GM18907 (cell line): ENCODE results near the gene PACS1.
"Not testable (repeated sequence)": the region's sequence is repeated elsewhere in the genome, so short reads cannot be mapped to it uniquely, and the experiment has no call there.

Experiments used
- ATAC-seq: cut with Tn5 transposase; IDR thresholded peaks from one replicate; pipeline ENCODE4 v1.9.1; 2021; ENCODE audit warnings: mild to moderate bottlenecking, moderate library complexity; ENCODE audit not compliant: unreplicated experiment

PACS1 gene

DNA sequence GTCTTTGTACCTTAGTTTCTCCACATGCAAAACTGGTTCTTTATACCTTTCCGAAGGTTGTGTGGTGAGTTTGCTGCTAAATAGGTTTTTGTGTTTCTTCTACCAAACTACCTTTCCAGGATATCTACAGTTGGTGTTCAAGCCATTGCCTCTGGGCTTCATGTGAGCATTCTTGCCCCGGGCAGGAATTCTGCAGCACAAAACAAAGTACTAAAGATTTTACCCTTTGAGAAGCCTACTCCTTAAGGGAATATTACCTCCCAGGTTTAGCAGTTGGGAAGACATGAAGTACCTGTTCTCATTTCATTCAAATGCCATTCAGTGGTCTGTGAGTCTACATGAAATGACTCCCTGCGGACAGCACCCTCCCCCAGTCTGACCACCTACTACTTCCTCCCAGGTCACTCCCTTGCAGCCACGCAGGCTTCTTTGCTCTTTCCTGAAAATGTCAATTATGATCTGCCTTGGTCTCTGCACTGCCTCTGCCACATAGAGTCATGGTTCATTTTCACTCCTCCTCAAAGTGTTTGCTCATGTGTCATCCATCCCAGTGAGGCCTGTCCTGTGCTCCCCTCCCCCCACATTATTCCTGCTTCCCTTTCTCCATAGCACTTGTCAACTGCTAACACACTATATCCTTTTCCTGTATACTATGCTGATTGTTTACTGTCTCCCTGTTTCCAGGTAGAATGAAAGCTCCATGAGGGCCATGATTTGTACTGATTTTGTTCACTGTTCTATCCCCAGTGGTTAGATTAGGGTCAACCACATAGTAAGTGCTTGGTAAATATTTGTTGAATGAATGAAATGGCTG lies 36.9 kb downstream of the PACS1 start:
- no peak for ATAC-seq

DNA sequence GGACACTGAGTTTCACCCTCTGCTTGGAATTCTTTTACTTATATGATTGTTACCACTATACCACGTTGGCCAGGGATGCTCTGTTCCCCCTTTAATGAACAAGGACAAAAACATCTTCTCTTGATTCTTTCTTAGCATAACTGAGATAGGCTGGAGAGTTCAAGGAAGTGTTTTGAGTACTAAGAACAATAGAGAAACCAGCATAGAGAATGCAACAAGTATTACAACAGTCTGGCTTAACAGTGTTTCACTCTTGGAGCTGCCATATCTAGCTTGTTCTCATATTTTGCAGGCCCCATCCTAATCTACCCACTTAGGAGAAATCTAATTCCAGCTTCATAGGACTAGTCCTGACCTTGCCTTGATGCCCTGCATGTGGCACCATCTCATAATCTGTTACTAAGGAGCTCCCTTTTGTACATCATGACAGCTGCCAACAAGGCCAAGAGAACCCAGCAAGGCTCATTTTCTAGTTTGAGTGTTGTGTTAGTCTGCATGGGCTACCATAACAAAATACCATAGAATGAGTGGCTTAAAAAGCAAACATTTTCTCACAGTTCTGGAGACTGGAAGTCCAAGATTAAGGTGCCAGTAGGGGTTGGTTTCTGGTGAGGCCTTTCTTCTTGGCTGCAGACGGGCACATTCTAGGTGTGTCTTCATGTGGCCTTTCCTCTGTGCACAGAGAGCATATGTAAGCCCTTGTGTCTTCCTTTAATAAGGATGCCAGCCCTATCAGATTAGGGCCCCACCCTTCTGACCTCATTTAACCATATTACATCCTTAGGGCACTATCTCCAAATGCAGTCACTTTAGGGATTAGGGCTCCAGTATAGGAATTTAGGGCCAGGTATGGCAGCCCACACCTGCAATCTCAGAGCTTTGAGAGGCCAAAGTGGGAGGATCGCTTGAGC lies 37.8 kb downstream of the PACS1 start:
- no peak for ATAC-seq

DNA sequence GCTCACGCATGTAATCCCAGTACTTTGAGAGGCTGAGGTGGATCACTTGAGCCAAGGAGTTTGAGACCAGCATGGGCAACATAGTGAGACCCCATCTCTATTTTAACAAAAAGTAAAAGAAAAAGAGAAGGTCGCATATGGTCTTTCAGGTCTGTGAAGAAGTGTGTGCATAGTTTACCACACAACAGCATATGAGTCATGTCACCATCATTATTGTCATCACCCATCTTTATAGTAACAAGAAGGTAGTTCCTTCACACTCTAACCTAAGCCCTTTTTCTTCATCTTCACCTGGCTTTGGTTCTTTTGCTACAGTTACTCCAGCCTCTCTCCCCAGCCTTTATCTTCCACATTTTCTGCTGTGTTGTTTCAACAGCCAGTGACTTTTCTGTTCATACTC lies 39.2 kb downstream of the PACS1 start:
- no peak for ATAC-seq

DNA sequence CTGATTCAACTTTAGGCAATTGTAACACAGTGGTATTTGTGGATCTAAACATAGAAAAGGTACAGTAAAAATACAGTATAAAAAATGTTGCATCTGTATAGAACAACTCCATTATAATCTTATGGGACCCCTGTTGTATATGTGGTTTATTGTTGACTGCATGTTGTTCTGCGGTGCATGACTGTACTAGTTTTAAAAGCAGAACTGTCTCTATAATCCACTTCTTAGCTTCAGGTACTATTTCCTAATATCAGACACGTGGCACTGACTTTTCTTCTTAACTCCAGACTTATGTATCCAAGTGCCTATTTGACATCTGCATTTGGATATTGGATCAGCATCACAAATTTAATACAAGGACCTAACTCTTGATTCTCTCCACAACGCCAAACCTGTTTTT lies 41.1 kb downstream of the PACS1 start:
- no peak for ATAC-seq

DNA sequence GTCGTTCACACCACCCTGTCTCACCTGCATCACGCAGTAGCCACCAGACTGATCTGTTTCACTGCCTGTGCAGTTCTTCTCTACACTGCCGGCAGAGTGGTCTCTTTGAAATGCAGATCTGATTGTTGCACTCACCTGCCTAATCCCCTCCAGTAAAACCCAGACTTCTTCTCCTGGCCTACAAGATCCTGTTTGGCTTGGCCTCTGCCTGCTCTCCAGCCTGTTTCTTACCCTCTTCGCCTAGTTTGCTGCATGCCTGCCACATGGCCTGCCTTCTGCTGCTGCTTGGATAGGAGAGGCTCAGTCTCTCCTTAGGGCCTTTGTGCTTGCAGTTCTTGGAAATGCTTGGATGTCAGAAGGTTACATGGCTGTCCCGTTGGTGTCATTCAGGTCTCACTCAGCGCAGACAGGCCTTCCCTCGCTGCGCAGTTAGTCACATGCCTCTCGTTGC lies 42.0 kb downstream of the PACS1 start:
- ATAC-seq: no peak

DNA sequence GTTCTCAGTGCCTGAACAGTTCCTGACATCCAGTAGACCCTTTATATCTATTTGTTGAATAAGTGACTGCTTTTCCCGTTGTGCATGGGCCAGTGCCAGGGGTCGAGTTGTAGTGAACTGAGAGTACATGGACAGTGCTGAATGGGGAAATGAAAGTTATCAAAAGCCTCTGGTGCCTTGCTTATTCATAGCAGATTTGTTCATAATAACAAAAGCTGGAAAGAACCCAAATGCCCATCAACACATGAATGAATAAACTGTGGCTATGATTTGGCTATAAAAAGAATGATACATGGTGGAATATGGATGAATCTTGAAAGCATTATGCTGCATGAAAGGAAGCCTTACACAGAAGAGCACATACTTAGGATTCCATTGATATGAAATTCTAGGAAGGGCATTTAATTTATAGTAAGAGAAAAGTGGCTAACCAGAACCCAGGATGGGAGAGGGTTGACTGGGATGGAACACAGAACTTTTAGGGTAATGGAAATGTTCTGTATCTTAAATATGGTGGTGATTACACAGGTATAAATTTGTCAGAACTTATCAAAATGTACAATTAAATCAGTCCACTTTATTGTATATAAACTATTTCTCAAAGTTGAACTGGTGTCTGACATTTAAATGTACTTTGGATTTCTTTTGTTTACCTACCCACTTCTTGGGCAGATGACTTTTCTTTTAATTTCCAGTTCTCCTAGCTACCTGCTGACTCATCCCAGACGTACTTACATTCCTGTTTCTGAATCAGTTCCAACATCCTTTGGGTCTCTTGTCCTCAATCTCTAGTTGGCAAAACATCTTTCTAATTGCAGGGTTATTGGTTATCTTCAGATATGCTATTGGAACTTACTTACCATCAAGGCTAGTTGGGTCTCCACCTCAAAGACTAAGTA lies 42.8 kb downstream of the PACS1 start:
- no peak for ATAC-seq

DNA sequence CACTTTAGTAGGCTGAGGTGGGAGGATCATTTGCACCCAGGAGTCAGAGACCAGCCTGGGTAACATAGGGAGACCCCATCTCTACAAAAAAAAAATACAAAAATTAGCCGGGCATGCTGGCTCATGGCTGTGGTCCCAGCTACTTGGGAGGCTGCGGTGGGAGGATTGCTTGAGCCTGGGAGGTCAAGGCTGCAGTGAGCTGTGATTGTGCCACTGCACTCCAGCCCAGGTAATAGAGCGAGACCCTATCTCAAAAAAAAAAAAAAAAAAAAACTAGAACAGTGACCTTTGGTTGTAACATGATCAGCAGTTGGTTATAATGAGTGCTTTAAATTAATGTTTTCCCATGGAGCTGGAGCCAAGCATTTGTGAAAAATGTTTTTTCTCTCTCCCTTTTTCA lies 44.9 kb downstream of the PACS1 start:
- ATAC-seq: not testable (repeated sequence)

DNA sequence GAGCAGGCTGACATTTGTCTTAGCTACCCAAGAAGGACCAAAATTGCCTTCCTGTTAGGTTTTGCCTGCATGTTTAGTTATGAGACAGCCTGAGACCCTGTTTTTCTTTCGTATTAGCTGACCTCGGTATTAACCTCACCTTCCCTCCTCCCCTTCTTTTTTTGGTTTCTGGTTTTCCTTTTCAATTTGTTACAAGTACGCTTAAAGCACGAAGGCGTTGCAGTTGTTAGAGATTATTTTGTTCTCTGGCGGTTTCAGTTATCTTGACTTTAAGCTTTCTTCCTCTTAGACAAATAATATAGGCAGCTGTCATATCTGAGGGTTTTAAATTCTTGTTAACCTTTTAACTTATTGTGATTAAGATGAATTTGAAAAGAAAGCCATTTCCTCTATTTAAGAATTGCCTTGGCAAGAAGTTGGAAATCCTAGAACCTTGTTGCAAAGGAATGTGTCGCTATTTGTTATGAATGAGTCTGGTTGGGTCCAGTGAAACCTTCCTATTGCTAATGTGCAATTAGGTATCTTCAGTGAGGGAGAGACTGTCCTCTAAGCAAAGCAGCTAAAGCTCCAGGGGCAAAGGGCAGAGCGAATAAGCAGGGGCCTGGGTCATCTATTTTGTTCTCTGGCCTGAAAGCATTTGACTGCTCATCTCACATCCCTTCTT lies 45.7 kb downstream of the PACS1 start:
- peak; percentile 53 for ATAC-seq

DNA sequence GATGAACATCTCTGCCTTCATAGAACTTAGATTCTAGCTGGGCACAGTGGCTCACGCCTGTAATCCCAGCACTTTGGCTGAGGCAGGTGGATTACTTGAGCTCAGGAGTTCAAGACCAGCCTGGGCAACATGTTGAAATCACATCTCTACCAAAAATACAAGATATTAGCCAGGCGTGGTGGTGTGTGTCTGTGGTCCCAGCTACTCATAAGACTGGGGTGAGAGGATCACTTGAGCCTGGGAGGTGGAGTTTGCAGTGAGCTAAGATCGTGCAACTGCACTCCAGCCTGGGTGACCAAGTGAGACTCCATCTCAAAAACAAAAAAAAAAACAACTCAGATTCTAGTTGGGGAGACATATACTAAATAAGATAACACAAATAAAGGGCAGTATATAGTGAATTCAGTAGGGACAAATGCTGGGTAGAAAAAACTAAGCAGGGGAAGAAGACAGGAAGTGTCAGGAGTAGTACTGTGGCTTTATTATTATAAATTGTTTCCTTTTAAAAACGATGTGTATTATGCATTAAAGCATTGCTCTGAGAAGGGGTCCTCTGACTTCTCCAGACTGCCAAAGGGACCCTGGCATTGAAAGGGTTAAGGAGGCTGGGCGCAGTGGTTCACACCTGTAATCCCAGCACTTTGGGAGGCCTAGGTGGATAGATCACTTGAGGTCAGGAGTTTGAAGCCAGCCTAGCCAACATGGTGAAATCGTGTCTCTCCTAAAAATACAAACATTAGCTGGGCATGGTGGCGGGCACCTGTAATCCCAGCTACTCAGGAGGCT lies 46.7 kb downstream of the PACS1 start:
- no peak for ATAC-seq

DNA sequence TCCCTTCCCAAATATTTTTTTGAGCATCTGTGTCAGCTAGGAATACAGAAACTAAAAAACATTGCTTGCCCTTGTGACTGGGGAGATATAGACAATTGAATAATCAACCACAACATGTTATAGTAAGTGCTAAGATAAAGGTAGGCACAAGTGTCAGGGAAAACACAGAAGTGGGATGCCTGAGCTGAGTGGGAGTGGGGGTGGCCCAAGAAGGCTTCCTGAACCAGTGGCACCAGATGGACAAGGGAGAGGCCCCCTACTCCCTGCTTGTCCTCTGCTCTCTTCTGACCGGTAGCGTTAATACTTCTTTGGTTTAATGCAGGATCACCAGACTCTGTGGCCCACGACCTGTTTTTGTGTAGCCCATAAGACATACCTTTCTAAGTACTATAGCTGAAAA lies 48.8 kb downstream of the PACS1 start:
- no peak for ATAC-seq

DNA sequence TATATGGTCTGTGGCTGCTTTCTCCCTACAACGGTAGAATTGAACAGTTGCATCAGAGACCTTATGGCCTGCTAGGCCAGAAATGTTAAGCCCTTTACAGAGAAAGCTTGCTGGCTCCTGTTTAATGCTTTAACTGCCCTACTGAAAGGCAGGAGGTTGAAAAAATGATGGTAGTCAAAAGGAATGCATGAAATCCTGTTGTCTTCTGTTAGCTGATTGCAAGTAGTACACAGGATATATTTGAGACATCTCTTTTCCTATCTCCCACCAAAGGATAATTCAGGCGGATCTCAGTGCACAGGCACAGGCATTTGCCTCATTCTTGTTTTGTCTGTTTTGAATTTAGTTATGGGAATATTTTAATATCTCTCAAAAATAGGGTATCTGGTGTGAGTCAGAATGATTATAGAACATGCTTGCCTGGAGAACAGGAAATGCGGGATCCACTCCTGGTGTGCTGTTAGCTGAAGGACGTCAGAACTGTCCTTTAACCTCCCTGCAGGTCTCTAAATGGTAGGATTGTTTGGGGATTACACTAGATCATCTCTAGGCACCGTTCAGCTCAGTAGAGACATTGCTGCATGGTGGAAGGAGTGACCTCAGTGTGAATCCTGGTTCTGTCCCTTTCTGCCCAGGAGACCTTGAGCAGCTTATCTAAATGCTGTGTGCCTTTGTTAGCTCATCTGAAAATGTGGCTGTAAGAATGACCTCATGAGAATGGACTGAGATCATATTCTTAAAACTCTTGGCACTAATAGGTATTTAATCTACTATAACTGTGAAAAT lies 49.5 kb downstream of the PACS1 start:
- ATAC-seq: no peak

DNA sequence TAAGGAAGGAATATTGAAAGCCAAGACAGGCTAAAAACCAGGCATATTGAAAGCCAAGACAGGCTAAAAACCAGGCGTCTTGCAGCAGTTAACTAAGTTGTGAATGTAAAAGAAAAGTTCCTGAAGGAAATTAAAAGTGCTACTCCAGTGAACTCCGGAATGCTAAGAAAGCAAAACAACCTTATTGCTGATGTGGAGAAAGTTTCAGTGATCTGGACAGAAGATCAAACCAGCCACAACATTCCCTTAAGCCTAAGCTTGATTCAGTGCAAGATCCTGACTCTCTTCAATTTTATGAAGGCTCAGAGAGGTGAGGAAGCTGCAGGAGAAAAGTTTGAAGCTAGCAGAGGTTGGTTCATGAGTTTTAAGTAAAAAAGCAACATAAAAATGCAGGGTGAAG lies 51.4 kb downstream of the PACS1 start:
- no peak for ATAC-seq

DNA sequence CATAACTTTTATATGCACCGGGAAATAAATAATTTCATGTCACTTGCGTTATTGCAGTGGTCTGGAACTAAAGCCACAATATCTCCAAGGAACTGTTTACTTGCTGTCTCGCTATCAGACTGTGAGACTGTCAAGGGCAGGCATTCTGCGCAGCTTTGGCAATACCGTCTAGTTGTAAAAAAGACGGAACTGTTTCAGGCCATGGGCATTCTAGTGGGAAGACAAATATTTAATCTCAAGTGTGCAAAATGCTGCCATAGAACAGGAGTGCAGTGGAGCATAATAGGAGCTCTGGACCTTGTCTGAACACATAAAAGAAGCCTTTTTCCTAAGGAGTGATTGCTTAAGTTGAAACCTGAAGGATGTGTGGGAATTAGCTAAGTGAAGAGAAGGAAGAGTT lies 53.8 kb downstream of the PACS1 start:
- no peak for ATAC-seq

DNA sequence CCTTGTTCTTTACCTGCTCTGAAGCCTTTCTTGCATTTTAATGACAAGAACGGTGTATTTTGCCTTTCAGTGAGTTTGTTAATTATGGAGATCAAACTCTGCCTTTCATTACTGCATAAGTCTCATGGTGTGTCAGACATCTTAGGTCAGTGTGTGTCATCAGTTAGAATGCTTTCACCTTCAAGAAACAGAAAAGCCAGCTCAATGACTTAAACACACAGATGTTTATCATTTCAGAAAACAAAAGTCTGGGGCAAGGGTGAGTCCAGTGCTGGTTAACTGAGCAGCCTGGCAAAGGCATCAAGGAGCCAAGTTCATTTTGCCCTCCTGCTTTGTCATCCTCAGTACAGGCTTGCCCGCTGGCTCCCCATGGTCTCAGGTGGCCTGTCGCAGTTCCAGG lies 54.5 kb downstream of the PACS1 start:
- ATAC-seq: no peak

DNA sequence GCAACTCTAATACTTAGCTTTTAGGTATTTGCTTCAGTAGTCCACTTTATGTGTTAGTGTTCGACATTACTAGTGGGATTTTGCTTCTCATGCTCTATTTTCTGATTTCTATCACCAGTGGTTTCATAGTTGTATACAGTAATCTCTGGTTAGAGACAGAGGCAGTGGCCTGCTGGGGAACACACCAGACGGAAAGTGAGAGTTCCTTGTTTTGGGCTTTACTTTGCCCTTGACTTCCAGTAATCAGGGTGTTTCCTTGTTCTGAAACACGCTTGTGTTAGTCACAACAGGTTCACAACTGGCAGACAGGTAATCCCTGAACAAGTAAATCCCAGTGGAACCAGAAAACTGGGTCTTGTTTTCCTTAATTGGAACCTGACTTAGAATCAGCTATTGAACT lies 56.0 kb downstream of the PACS1 start:
- ATAC-seq: peak; percentile 38

DNA sequence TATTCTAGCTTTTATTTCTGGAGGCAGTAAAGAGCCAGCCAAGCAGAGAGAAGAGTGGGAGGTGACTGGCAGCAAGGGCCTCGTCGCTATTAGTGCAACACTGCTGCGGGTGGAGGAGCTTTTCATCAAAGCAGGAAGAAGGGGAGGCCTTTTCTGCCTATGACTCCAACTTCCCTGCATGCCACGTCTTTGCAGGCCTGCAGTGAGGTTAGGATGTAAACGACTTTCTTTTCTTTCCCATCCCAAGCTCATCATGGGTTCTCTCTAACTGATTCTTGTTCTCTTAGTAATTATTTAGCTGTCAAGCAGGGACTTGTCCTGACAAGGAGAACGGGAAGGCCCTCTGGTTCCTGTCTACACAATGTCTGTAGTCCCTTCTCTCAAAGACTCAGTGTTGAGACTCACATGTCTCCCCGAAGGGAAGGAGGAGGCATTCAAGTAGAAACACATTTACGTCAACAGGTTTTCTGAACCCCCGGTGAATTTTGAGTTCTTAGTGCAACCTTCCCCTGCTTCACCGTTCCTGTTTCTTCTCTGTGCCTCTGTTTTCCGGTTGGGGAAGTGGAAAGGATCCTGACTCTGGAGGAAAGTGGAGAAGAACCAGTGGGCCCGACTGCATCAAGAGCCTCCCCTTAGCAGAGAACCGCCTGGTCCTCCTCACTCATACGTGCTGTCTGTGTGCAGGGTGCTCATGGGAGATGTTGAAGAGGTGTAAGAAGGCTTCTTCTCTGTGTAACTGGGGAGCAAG lies 56.9 kb downstream of the PACS1 start:
- peak; percentile 55 for ATAC-seq

DNA sequence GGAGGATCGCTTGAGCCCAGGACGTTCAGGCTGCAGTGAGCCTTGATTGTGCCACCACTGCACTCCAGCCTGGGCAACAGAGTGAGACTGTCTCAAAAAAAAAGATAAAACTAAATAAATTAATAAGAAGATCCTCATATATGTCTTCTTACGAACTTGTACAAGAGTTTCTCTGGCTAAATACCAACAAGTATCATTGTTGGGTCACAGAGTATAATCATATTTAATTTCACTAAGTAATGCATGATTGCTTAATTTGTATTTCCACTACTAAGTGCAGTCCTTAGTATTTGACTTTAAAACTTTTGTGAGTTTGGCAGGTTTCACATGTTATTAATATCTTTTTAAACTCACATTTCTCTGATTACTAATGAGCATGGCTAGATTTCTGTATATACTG lies 60.9 kb downstream of the PACS1 start:
- ATAC-seq: no peak

DNA sequence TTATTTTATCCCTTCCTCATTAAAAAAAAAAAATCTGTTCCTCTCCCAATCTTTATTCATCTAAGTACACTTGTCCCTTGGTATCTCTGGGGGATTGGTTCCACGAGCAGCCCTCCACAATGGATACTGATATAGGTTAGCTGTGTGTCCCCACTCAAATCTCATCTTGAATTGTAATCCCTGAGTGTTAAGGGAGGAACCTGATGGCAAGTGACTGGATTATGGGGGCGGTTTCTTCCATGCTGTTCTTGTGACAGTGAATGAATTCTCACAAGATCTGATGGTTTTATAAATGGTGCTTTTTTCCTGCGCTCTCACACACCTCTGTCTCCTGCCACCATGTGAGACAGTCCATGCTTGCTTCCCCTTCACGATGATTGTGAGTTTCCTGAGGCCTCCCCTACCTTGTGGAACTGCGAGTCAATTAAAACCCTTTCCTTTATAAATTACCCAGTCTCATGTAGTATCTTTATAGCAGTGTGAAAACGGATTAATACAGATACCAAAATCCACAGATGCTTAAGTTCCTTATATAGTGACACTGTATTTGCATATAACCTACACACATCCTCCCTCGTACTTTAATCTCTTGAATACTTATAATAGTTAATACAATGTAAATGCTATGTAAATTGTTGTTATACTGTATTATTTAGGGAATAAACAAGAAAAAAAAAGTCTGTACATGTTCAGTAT lies 62.0 kb downstream of the PACS1 start:
- no peak for ATAC-seq
